ENCODE results near the gene ESR1. TPM values are rescaled to one million over a fixed set of nuclear protein-coding genes. Genes with fewer than 3 reads are reported as not detected.
A peak's percentile ranks its signal among the peaks of the same experiment; 100 is the strongest.

Gene ESR1
- total and polyA plus RNA-seq, 2 experiments from 2014 or later, result 1.6 to 5.1 TPM

DNA sequence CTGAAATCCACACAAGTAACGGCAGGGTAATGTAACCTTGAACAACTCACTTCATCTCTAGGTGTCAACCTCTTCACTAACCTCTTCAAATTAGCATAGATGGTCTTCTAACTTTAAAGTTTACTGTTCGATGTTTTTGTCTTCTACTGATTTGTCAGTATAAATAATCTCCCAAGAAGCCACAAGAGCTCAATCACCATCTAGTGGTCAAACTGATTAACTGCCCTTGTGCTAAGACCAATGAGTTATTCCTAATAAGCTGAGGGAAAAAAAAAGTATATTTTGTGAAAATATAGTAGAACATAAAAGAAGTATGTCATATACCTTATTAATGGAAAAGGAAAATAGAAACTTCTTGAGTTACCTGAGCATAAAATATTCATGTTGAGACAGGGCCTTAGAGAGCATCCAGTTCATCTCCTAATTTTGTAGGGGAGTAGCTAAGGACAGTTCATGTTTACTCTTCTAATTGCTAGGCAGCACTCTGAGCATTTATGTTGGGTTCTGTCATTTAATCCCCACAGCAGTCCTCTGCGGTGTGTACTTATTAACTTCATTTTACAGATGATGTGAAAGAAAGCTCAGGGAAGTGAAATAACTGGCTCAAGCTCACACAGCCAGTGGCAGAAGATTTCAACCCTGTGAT lies 317.1 kb downstream of the ESR1 start:
- Histone ChIP-seq H3K36me3 (no peaks in the 10 kb centered on the region), H3K4me3 (no peak overlapping the region), H3K4me1 (ENCODE audit: low read depth) (peaks cover 6% of the 10 kb centered on the region), H3K27ac (peak overlapping the region; percentile 66), H3K27me3 (no peaks in the 10 kb centered on the region), H3K9me3 (ENCODE audit: low read depth) (no peaks in the 10 kb centered on the region)
- peak; percentile 82 for TF ChIP-seq CTCF (IDR thresholded peaks at IDR 0.05; ENCODE audit: low read depth, low read length)
- DNase-seq (ENCODE audit: low read depth in 1 of 2, low spot score in 1 of 2), result peak; percentile 62 to 77

- peaks cover 6% of the 10 kb centered on the region for H3K4me1 ChIP-seq (ENCODE audit: low read depth)
- DNase-seq (ENCODE audit: low read depth in 1 of 2, low spot score in 1 of 2), result no peak
- H3K4me3 ChIP-seq, result no peak overlapping the region
- no peaks in the 10 kb centered on the region for H3K9me3 ChIP-seq (ENCODE audit: low read depth)
- H3K36me3 ChIP-seq, result peaks cover 10% of the 10 kb centered on the region
- no peaks in the 10 kb centered on the region for H3K27me3 ChIP-seq
- H3K27ac ChIP-seq, result peak overlapping the region; percentile 29
- no peak for TF ChIP-seq CTCF (IDR thresholded peaks at IDR 0.05; ENCODE audit: low read depth, low read length)
These were observed 320.1 kb downstream of the ESR1 start for GRCh38 chr6:152127432-152128165.

DNA sequence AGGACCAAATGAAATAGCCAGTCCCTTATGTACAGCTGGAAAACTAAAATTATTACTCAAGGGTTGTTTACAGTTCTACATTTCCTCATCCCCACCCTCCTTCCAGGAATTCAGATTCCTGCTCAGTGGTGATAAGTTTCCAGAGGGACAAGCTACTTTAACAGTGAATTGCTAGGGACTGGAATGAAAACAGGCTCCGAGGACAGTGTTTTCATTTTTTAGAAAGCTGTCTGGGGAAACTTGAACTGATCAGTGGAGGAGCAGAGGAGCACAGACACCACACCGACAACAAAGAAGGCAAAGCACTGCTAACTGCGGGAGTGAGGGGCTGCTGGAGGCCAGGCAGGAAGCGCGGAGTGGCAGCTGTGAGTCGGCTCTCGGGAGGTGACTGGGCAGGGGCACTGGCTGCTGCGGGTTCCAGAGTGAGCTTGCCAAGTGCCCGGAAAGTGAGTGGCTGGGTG lies 322.2 kb downstream of the ESR1 start:
- no peaks in the 10 kb centered on the region for H3K9me3 ChIP-seq (ENCODE audit: low read depth)
- DNase-seq (ENCODE audit: low read depth in 1 of 2, low spot score in 1 of 2), result peak in 1 of 2 donors; percentile 67
- H3K36me3 ChIP-seq, result peaks cover 28% of the 10 kb centered on the region
- no peaks in the 10 kb centered on the region for H3K27me3 ChIP-seq
- H3K27ac ChIP-seq, result peak overlapping the region; percentile 50
- H3K4me3 ChIP-seq, result no peak overlapping the region
- peaks cover 2% of the 10 kb centered on the region for H3K4me1 ChIP-seq (ENCODE audit: low read depth)
- no peak for TF ChIP-seq CTCF (IDR thresholded peaks at IDR 0.05; ENCODE audit: low read depth, low read length)

DNA sequence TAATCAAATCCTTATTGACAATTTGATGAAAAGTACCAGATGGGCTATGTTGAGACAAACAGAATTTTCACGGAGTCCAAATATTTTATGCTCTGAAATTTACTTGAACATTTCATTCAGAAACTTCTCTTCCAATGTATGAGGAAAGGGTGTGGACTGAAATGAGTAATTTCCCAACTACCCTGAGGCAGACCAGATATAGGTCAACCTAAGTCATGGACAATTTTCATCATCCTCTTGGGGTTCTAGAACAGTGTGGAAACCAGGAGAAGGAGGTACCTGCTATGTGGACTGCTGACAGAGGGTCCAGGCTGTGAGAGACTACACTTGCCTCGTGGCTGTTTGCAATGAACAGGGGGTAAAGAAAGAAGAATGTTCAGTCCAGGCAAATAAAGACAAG lies 323.0 kb downstream of the ESR1 start:
- Histone ChIP-seq H3K36me3 (peaks cover 32% of the 10 kb centered on the region), H3K4me1 (ENCODE audit: low read depth) (no peaks in the 10 kb centered on the region), H3K9me3 (ENCODE audit: low read depth) (no peaks in the 10 kb centered on the region), H3K4me3 (no peak overlapping the region), H3K27me3 (no peaks in the 10 kb centered on the region), H3K27ac (no peak overlapping the region)
- DNase-seq (ENCODE audit: low read depth in 1 of 2, low spot score in 1 of 2), result no peak
- TF ChIP-seq CTCF (IDR thresholded peaks at IDR 0.05; ENCODE audit: low read depth, low read length), result no peak

DNA sequence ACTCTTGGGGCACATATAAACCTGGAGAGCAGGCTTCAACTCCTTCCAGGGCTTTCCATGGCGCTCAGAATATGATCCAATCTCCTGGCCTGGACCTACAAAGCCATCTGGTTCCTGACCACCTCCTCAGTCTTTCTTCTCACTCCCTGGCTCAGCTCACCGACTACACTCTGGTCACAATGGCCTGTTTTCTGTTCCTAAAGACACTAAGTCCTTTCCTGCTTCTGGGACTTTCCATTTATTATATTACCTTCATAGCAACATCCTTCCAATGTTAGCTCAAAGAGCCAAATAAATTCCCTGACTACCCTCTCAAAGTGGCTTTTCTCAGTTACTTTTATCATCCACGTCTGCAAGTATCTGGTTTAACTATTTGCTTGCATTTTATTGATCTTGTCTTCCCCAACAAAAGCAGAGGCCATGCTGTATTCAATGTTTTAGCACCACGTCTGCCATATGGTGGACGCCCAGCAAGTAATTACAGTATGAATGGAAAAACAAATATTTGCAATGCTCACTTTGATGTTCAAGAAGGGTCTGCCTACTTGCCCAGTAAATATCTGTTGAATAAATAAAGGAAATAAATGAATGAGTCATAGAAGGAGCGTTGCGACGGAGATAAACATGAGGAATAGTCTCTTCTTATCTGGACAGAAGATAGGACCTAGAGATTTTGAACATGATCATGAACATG lies 328.4 kb downstream of the ESR1 start:
- Histone ChIP-seq H3K36me3 (peaks cover 50% of the 10 kb centered on the region), H3K9me3 (ENCODE audit: low read depth) (no peaks in the 10 kb centered on the region)
- no peak for TF ChIP-seq CTCF (IDR thresholded peaks at IDR 0.05; ENCODE audit: low read depth, low read length)

More for the DNA sequence above, 328.4 kb downstream of the ESR1 start:
- Histone ChIP-seq H3K4me3 (no peak overlapping the region), H3K27me3 (no peaks in the 10 kb centered on the region), H3K27ac (no peak overlapping the region), H3K4me1 (ENCODE audit: low read depth) (no peaks in the 10 kb centered on the region)
- DNase-seq (ENCODE audit: low read depth in 1 of 2, low spot score in 1 of 2), result no peak
